ENCODE measurements around the gene EBPL.

- TF ChIP-seq CTCF (IDR thresholded peaks at IDR 0.05 in 4 of 5, conservative IDR thresholded peaks at IDR 0.05 in 1 of 5), result no peak
- TF ChIP-seq POLR2A (IDR thresholded peaks at IDR 0.05), result no peak
These were observed 52.6 kb downstream of the EBPL start for GRCh38 chr13:49638744-49639072.
